ENCODE data around the gene L3MBTL4.
"Not testable (repeated sequence)": the region's sequence is repeated elsewhere in the genome, so short reads cannot be mapped to it uniquely, and the experiment has no call there.

Gene L3MBTL4

GRCh38 chr18:6106091-6106685 is 308.5 kb downstream of the L3MBTL4 start:
- no peaks in the 10 kb centered on the region for H3K36me3 Mint-ChIP-seq (ENCODE audit: low read depth)
- H3K27ac Mint-ChIP-seq: no peak overlapping the region
- no peak for DNase-seq
- no peak overlapping the region for H3K4me3 Mint-ChIP-seq
- H3K9me3 Mint-ChIP-seq: no peaks in the 10 kb centered on the region
- no peaks in the 10 kb centered on the region for H3K27me3 Mint-ChIP-seq
- no peaks in the 10 kb centered on the region for H3K4me1 Mint-ChIP-seq (ENCODE audit: low read depth)

- Mint-ChIP-seq H3K27ac (no peak overlapping the region), H3K36me3 (ENCODE audit: low read depth) (no peaks in the 10 kb centered on the region), H3K4me1 (ENCODE audit: low read depth) (no peaks in the 10 kb centered on the region), H3K27me3 (no peaks in the 10 kb centered on the region), H3K9me3 (no peaks in the 10 kb centered on the region), H3K4me3 (no peak overlapping the region)
- DNase-seq: no peak
Observed at GRCh38 chr18:6103741-6104140, 311.0 kb downstream of the L3MBTL4 start.

- Mint-ChIP-seq H3K27me3 (no peaks in the 10 kb centered on the region), H3K9me3 (no peaks in the 10 kb centered on the region), H3K36me3 (ENCODE audit: low read depth) (no peaks in the 10 kb centered on the region), H3K4me1 (ENCODE audit: low read depth) (no peaks in the 10 kb centered on the region), H3K27ac (no peak overlapping the region), H3K4me3 (no peak overlapping the region)
- no peak for DNase-seq
Observed at GRCh38 chr18:6096730-6097129, 318.0 kb downstream of the L3MBTL4 start.

- peaks cover 4% of the 10 kb centered on the region for H3K4me1 Mint-ChIP-seq (ENCODE audit: low read depth)
- no peak overlapping the region for H3K27ac Mint-ChIP-seq
- DNase-seq: no peak
- H3K27me3 Mint-ChIP-seq: no peaks in the 10 kb centered on the region
- no peaks in the 10 kb centered on the region for H3K36me3 Mint-ChIP-seq (ENCODE audit: low read depth)
- no peak overlapping the region for H3K4me3 Mint-ChIP-seq
- no peaks in the 10 kb centered on the region for H3K9me3 Mint-ChIP-seq
Observed at GRCh38 chr18:6088432-6088831, 326.3 kb downstream of the L3MBTL4 start.

GRCh38 chr18:6086731-6087130 is 328.0 kb downstream of the L3MBTL4 start:
- H3K36me3 Mint-ChIP-seq (ENCODE audit: low read depth): no peaks in the 10 kb centered on the region
- no peaks in the 10 kb centered on the region for H3K9me3 Mint-ChIP-seq
- peaks cover 4% of the 10 kb centered on the region for H3K4me1 Mint-ChIP-seq (ENCODE audit: low read depth)
- H3K27me3 Mint-ChIP-seq: no peaks in the 10 kb centered on the region
- no peak overlapping the region for H3K4me3 Mint-ChIP-seq
- DNase-seq: no peak
- no peak overlapping the region for H3K27ac Mint-ChIP-seq

- H3K4me1 Mint-ChIP-seq (ENCODE audit: low read depth): no peaks in the 10 kb centered on the region
- no peak for DNase-seq
- no peak overlapping the region for H3K4me3 Mint-ChIP-seq
- H3K9me3 Mint-ChIP-seq: no peaks in the 10 kb centered on the region
- no peaks in the 10 kb centered on the region for H3K36me3 Mint-ChIP-seq (ENCODE audit: low read depth)
- H3K27ac Mint-ChIP-seq: no peak overlapping the region
- no peaks in the 10 kb centered on the region for H3K27me3 Mint-ChIP-seq
Observed at GRCh38 chr18:6079406-6079805, 335.3 kb downstream of the L3MBTL4 start.

- Mint-ChIP-seq H3K4me3 (no peak overlapping the region), H3K36me3 (ENCODE audit: low read depth) (no peaks in the 10 kb centered on the region), H3K27me3 (no peaks in the 10 kb centered on the region), H3K4me1 (ENCODE audit: low read depth) (no peaks in the 10 kb centered on the region), H3K27ac (no peak overlapping the region), H3K9me3 (no peaks in the 10 kb centered on the region)
- no peak for DNase-seq
Observed at GRCh38 chr18:6078877-6079276, 335.8 kb downstream of the L3MBTL4 start.

- not testable (repeated sequence) for H3K9me3 Mint-ChIP-seq; H3K27ac Mint-ChIP-seq; H3K4me3 Mint-ChIP-seq; H3K27me3 Mint-ChIP-seq; H3K36me3 Mint-ChIP-seq (ENCODE audit: low read depth); DNase-seq; H3K4me1 Mint-ChIP-seq (ENCODE audit: low read depth)
Observed at GRCh38 chr18:6072423-6072822, 342.3 kb downstream of the L3MBTL4 start.

GRCh38 chr18:6069539-6069938 is 345.2 kb downstream of the L3MBTL4 start:
- peaks cover 5% of the 10 kb centered on the region for H3K9me3 Mint-ChIP-seq
- peaks cover 6% of the 10 kb centered on the region for H3K27me3 Mint-ChIP-seq
- H3K27ac Mint-ChIP-seq: no peak overlapping the region
- H3K4me3 Mint-ChIP-seq: no peak overlapping the region
- H3K4me1 Mint-ChIP-seq (ENCODE audit: low read depth): no peaks in the 10 kb centered on the region
- no peaks in the 10 kb centered on the region for H3K36me3 Mint-ChIP-seq (ENCODE audit: low read depth)
- no peak for DNase-seq

- no peaks in the 10 kb centered on the region for H3K4me1 Mint-ChIP-seq (ENCODE audit: low read depth)
- no peaks in the 10 kb centered on the region for H3K36me3 Mint-ChIP-seq (ENCODE audit: low read depth)
- no peak overlapping the region for H3K27ac Mint-ChIP-seq
- peaks cover 7% of the 10 kb centered on the region for H3K9me3 Mint-ChIP-seq
- H3K4me3 Mint-ChIP-seq: no peak overlapping the region
- no peak for DNase-seq
- H3K27me3 Mint-ChIP-seq: peaks cover 6% of the 10 kb centered on the region
Observed at GRCh38 chr18:6069103-6069502, 345.6 kb downstream of the L3MBTL4 start.

GRCh38 chr18:6060149-6060548 is 354.6 kb downstream of the L3MBTL4 start:
- no peak overlapping the region for H3K27ac Mint-ChIP-seq
- no peak overlapping the region for H3K4me3 Mint-ChIP-seq
- H3K4me1 Mint-ChIP-seq (ENCODE audit: low read depth): peaks cover 12% of the 10 kb centered on the region
- no peak for DNase-seq
- no peaks in the 10 kb centered on the region for H3K36me3 Mint-ChIP-seq (ENCODE audit: low read depth)
- H3K27me3 Mint-ChIP-seq: no peaks in the 10 kb centered on the region
- peaks cover 7% of the 10 kb centered on the region for H3K9me3 Mint-ChIP-seq

GRCh38 chr18:6059551-6059950 is 355.2 kb downstream of the L3MBTL4 start:
- Mint-ChIP-seq H3K9me3 (peaks cover 3% of the 10 kb centered on the region), H3K4me1 (ENCODE audit: low read depth) (peaks cover 12% of the 10 kb centered on the region), H3K4me3 (no peak overlapping the region), H3K36me3 (ENCODE audit: low read depth) (no peaks in the 10 kb centered on the region), H3K27ac (no peak overlapping the region), H3K27me3 (no peaks in the 10 kb centered on the region)
- no peak for DNase-seq

- Mint-ChIP-seq H3K36me3 (ENCODE audit: low read depth) (no peaks in the 10 kb centered on the region), H3K27ac (no peak overlapping the region), H3K9me3 (no peaks in the 10 kb centered on the region), H3K4me1 (ENCODE audit: low read depth) (peaks cover 12% of the 10 kb centered on the region), H3K27me3 (no peaks in the 10 kb centered on the region), H3K4me3 (no peak overlapping the region)
- no peak for DNase-seq
Observed at GRCh38 chr18:6058941-6059340, 355.8 kb downstream of the L3MBTL4 start.

- DNase-seq: no peak
- H3K27ac Mint-ChIP-seq: no peak overlapping the region
- H3K9me3 Mint-ChIP-seq: no peaks in the 10 kb centered on the region
- no peak overlapping the region for H3K4me3 Mint-ChIP-seq
- H3K36me3 Mint-ChIP-seq (ENCODE audit: low read depth): no peaks in the 10 kb centered on the region
- no peaks in the 10 kb centered on the region for H3K27me3 Mint-ChIP-seq
- H3K4me1 Mint-ChIP-seq (ENCODE audit: low read depth): peaks cover 12% of the 10 kb centered on the region
Observed at GRCh38 chr18:6057604-6058003, 357.1 kb downstream of the L3MBTL4 start.

- no peak overlapping the region for H3K4me3 Mint-ChIP-seq
- DNase-seq: no peak
- no peaks in the 10 kb centered on the region for H3K27me3 Mint-ChIP-seq
- no peaks in the 10 kb centered on the region for H3K9me3 Mint-ChIP-seq
- H3K4me1 Mint-ChIP-seq (ENCODE audit: low read depth): peaks cover 12% of the 10 kb centered on the region
- H3K36me3 Mint-ChIP-seq (ENCODE audit: low read depth): no peaks in the 10 kb centered on the region
- H3K27ac Mint-ChIP-seq: no peak overlapping the region
Observed at GRCh38 chr18:6056171-6056910, 358.4 kb downstream of the L3MBTL4 start.
